ENCODE results near the gene IGFL2. TPM values are rescaled to one million over a fixed set of nuclear protein-coding genes. Genes with fewer than 3 reads are reported as not detected.
A peak's percentile ranks its signal among the peaks of the same experiment; 100 is the strongest.

The IGFL2 gene
- total and polyA plus RNA-seq, 9 of the 15 experiments (the other 6 are each of a cell fraction or from before 2014, with no cell fraction given), result 0.42 to 1.7 (median 0.75) TPM; not detected in 2

DNA sequence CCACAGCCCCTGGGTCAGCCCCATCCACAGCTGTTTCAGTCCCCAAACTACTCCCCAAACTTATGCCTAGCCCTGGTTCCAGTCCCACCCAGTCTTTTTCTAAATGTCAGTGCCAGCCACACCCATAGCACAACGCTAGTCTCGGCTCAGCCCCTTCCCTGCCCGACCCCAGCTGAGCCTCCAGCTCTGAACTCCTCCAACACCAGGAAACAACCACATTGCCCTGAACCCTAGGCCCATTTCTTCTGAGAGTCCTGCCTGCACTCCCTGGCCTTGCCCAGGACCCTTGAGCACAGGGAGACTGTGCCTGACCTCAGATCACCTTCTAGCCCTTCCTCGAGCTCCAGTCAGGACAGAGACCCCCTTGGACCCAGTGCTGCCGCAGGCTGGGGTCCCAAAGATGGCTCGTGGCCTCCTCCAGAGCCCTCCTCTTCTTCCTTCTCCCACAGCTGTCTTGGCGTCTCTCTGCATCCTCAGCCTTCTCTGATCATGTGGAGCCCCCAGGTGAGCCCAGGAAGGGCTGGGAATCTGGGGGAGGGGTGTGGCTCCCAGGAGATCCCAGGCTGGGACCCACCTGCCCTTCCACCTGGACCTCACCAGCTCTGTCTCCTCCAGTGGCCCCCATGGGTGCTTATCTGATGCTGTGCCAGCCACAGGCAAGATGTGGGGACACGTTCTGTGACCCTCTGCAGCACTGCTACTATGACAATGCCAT is 48.5 kb downstream of the IGFL2 start (continued):
- peak; percentile 57; the same call in 1 of the 2 replicates for TF ChIP-seq ZNF551 (CRISPR knock-in tag; IDR thresholded peaks at IDR 0.05)
- TF ChIP-seq ELF4 (CRISPR knock-in tag; IDR thresholded peaks at IDR 0.05), result peak; percentile 93
- peak; percentile 13; the same call in 1 of the 2 replicates for TF ChIP-seq ZNF23 (CRISPR knock-in tag; IDR thresholded peaks at IDR 0.05)
- TF ChIP-seq, protein P1, sequence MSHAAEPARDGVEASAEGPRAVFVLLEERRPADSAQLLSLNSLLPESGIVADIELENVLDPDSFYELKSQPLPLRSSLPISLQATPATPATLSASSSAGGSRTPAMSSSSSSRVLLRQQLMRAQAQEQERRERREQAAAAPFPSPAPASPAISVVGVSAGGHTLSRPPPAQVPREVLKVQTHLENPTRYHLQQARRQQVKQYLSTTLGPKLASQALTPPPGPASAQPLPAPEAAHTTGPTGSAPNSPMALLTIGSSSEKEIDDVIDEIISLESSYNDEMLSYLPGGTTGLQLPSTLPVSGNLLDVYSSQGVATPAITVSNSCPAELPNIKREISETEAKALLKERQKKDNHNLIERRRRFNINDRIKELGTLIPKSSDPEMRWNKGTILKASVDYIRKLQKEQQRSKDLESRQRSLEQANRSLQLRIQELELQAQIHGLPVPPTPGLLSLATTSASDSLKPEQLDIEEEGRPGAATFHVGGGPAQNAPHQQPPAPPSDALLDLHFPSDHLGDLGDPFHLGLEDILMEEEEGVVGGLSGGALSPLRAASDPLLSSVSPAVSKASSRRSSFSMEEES (CRISPR knock-in tag; IDR thresholded peaks at IDR 0.05), result 0 out of 2 replicates have a peak, but pooled peaks have one; percentile 18
- TF ChIP-seq, protein P2, sequence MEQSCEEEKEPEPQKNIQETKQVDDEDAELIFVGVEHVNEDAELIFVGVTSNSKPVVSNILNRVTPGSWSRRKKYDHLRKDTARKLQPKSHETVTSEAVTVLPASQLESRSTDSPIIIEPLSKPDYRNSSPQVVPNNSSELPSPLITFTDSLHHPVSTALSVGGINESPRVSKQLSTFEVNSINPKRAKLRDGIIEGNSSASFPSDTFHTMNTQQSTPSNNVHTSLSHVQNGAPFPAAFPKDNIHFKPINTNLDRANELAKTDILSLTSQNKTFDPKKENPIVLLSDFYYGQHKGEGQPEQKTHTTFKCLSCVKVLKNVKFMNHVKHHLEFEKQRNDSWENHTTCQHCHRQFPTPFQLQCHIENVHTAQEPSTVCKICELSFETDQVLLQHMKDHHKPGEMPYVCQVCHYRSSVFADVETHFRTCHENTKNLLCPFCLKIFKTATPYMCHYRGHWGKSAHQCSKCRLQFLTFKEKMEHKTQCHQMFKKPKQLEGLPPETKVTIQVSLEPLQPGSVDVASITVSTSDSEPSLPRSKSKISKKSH (CRISPR knock-in tag; IDR thresholded peaks at IDR 0.05), result 0 out of 2 replicates have a peak, but pooled peaks have one; percentile 6
- peak; percentile 62; the same call in 1 of the 2 replicates for TF ChIP-seq ZNF780A (CRISPR knock-in tag; IDR thresholded peaks at IDR 0.05)
- TF ChIP-seq TEAD1 (CRISPR knock-in tag; IDR thresholded peaks at IDR 0.05), result peak in 1 of 2 experiments; percentile 58; a peak in 2 of 4 replicates
- TF ChIP-seq MAZ (CRISPR knock-in tag; conservative IDR thresholded peaks at IDR 0.05 in 1 of 2, IDR thresholded peaks at IDR 0.05 in 1 of 2), result peak in 1 of 2 experiments; percentile 47; a peak in 2 of 4 replicates
- peak; percentile 45 for TF ChIP-seq ZFX (CRISPR knock-in tag; IDR thresholded peaks at IDR 0.05)
- TF ChIP-seq, protein P3, sequence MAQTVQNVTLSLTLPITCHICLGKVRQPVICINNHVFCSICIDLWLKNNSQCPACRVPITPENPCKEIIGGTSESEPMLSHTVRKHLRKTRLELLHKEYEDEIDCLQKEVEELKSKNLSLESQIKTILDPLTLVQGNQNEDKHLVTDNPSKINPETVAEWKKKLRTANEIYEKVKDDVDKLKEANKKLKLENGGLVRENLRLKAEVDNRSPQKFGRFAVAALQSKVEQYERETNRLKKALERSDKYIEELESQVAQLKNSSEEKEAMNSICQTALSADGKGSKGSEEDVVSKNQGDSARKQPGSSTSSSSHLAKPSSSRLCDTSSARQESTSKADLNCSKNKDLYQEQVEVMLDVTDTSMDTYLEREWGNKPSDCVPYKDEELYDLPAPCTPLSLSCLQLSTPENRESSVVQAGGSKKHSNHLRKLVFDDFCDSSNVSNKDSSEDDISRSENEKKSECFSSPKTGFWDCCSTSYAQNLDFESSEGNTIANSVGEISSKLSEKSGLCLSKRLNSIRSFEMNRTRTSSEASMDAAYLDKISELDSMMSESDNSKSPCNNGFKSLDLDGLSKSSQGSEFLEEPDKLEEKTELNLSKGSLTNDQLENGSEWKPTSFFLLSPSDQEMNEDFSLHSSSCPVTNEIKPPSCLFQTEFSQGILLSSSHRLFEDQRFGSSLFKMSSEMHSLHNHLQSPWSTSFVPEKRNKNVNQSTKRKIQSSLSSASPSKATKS (CRISPR knock-in tag; IDR thresholded peaks at IDR 0.05), result peak; percentile 94
- peak; percentile 41; the same call in 1 of the 2 replicates for TF ChIP-seq JUNB (CRISPR knock-in tag; conservative IDR thresholded peaks at IDR 0.05)
- TF ChIP-seq ELF2 (CRISPR knock-in tag; IDR thresholded peaks at IDR 0.05), result 0 out of 2 replicates have a peak, but pooled peaks have one; percentile 68
- TF ChIP-seq HMG20A (CRISPR knock-in tag; conservative IDR thresholded peaks at IDR 0.05), result peak; percentile 53; the same call in 1 of the 2 replicates
- 0 out of 2 replicates have a peak, but pooled peaks have one; percentile 30 for TF ChIP-seq ZBTB9 (CRISPR knock-in tag; IDR thresholded peaks at IDR 0.05)
- peak; percentile 3; the same call in 1 of the 2 replicates for TF ChIP-seq ZNF324 (CRISPR knock-in tag; IDR thresholded peaks at IDR 0.05)

All from K562 (cell line).